Mesothelial cell of epicardium (in vitro differentiated cells): ENCODE measurements around the gene ALDH5A1. TPM values are rescaled to one million over a fixed set of nuclear protein-coding genes. Genes with fewer than 3 reads are reported as not detected.

ENCODE experiments used
- DNase-seq, 2 experiments: peaks; one replicate each; pipeline ENCODE4 v3.0.0; 2021; ENCODE audit warnings: low spot score in 2 of 2; ENCODE audit not compliant: unreplicated experiment in 2 of 2
- H3K27ac Mint-ChIP-seq: 2 replicates; pipeline ENCODE4 v1.8.0; 2021; ENCODE audit warnings: mixed read lengths
- H3K27me3 Mint-ChIP-seq: 2 replicates; pipeline ENCODE4 v1.8.0; 2021; ENCODE audit warnings: low read depth, mixed read lengths
- H3K36me3 Mint-ChIP-seq: 2 replicates; pipeline ENCODE4 v1.8.0; 2021; ENCODE audit warnings: mixed read lengths
- H3K4me1 Mint-ChIP-seq: 2 replicates; pipeline ENCODE4 v1.8.0; 2021; ENCODE audit warnings: mixed read lengths
- H3K4me3 Mint-ChIP-seq: 2 replicates; pipeline ENCODE4 v1.8.0; 2021; ENCODE audit warnings: mild to moderate bottlenecking, moderate library complexity, mixed read lengths
- H3K9me3 Mint-ChIP-seq: 2 replicates; pipeline ENCODE4 v1.8.0; 2021; ENCODE audit warnings: mixed read lengths
- CTCF ChIP-seq: fragments of 200-600 bp; sonication (generic); IDR thresholded peaks from one replicate; pipeline ENCODE4 v1.5.0; 2021; ENCODE audit warnings: antibody characterized with exemption; ENCODE audit not compliant: unreplicated experiment
- total RNA-seq: library from RNA; stranded (reverse); gene quantifications from 3 replicates; pipeline ENCODE4 v1.2.1, GENCODE V29; 2021

ALDH5A1 gene
- total RNA-seq, 1 donor from 2014 or later, result 22.6 TPM

GRCh38 chr6:24529985-24530384 is 35.2 kb downstream of the ALDH5A1 start:
- no peak overlapping the region for H3K27ac Mint-ChIP-seq
- no peaks in the 10 kb centered on the region for H3K27me3 Mint-ChIP-seq
- no peaks in the 10 kb centered on the region for H3K9me3 Mint-ChIP-seq
- no peak overlapping the region for H3K4me3 Mint-ChIP-seq
- peaks cover 5% of the 10 kb centered on the region for H3K4me1 Mint-ChIP-seq
- peaks cover 25% of the 10 kb centered on the region for H3K36me3 Mint-ChIP-seq
- DNase-seq, result no peak
- TF ChIP-seq CTCF, result no peak

- no peak for DNase-seq
- Mint-ChIP-seq H3K36me3 (peaks cover 22% of the 10 kb centered on the region), H3K27ac (no peak overlapping the region), H3K4me3 (no peak overlapping the region), H3K9me3 (no peaks in the 10 kb centered on the region), H3K27me3 (no peaks in the 10 kb centered on the region), H3K4me1 (peaks cover 5% of the 10 kb centered on the region)
- TF ChIP-seq CTCF, result no peak
These were observed 39.6 kb downstream of the ALDH5A1 start for GRCh38 chr6:24534329-24534728.

- Mint-ChIP-seq H3K4me1 (peaks cover 1% of the 10 kb centered on the region), H3K9me3 (no peaks in the 10 kb centered on the region), H3K36me3 (peaks cover 18% of the 10 kb centered on the region), H3K27me3 (no peaks in the 10 kb centered on the region), H3K4me3 (no peak overlapping the region), H3K27ac (no peak overlapping the region)
- TF ChIP-seq CTCF, result no peak
- no peak for DNase-seq
These were observed 40.4 kb downstream of the ALDH5A1 start for GRCh38 chr6:24535210-24535609.

- no peaks in the 10 kb centered on the region for H3K27me3 Mint-ChIP-seq
- no peaks in the 10 kb centered on the region for H3K9me3 Mint-ChIP-seq
- no peak for TF ChIP-seq CTCF
- no peak overlapping the region for H3K27ac Mint-ChIP-seq
- no peak for DNase-seq
- peaks cover 12% of the 10 kb centered on the region for H3K36me3 Mint-ChIP-seq
- H3K4me1 Mint-ChIP-seq, result no peaks in the 10 kb centered on the region
- H3K4me3 Mint-ChIP-seq, result no peak overlapping the region
These were observed 41.7 kb downstream of the ALDH5A1 start for GRCh38 chr6:24536466-24536865.

- Mint-ChIP-seq H3K9me3 (no peaks in the 10 kb centered on the region), H3K4me3 (no peak overlapping the region), H3K4me1 (no peaks in the 10 kb centered on the region), H3K27me3 (no peaks in the 10 kb centered on the region), H3K36me3 (peaks cover 12% of the 10 kb centered on the region), H3K27ac (no peak overlapping the region)
- TF ChIP-seq CTCF, result no peak
- DNase-seq, result no peak
These were observed 42.4 kb downstream of the ALDH5A1 start for GRCh38 chr6:24537082-24537699.
